CD4-positive, alpha-beta T cell (primary cell): Measurements from ENCODE around the gene NCBP2. TPM values are rescaled to one million over a fixed set of nuclear protein-coding genes. Genes with fewer than 3 reads are reported as not detected.

Experiments used
- ATAC-seq: fragments of 200-7000 bp; cut with Tn5 transposase; one replicate; pipeline ENCODE4 v1.10.0; 2022; ENCODE audit warnings: mild to moderate bottlenecking; ENCODE audit not compliant: poor library complexity
- CTCF ChIA-PET: fragments of 350-600 bp; sonication (Branson Sonifier 250); formaldehyde crosslinking; loops from one replicate; lab custom pipeline; 2021; ENCODE audit warnings: antibody characterized with exemption, inconsistent platforms; lab: Charles Lee
- POLR2A ChIA-PET: fragments of 350-600 bp; sonication (Branson Sonifier 250); formaldehyde crosslinking; loops from one replicate; lab custom pipeline; 2021; ENCODE audit warnings: antibody characterized with exemption, inconsistent platforms; lab: Charles Lee
- DNase-seq, 14 experiments: peaks; one replicate each; pipeline ENCODE4 v3.0.0-alpha.2; 2013 to 2020; ENCODE audit warnings: mixed read lengths in 2 of 14
- H3K27ac ChIP-seq, 2 donors: one replicate each; pipeline versions ENCODE4 v1.5.1 to v1.7.0; 2013; ENCODE audit warnings: low read length in 2 of 2, low read depth in 1 of 2, mild to moderate bottlenecking in 1 of 2
- H3K27me3 ChIP-seq, 2 experiments: 1 replicate in 1 of 2; 2 replicates in 1 of 2; pipeline versions ENCODE4 v1.6.1 to v1.7.0; 2013; ENCODE audit warnings: low read length in 2 of 2, control low read depth in 1 of 2, mild to moderate bottlenecking in 1 of 2, moderate library complexity in 1 of 2; ENCODE audit not compliant: insufficient read depth in 2 of 2, control insufficient read depth in 1 of 2
- H3K36me3 ChIP-seq: one replicate; pipeline ENCODE4 v1.6.1; 2013; ENCODE audit warnings: low read length, control low read depth; ENCODE audit not compliant: insufficient read depth
- H3K4me1 ChIP-seq: one replicate; pipeline ENCODE4 v1.6.1; 2013; ENCODE audit warnings: low read length, control low read depth; ENCODE audit not compliant: insufficient read depth
- H3K4me3 ChIP-seq: one replicate; pipeline ENCODE4 v1.5.1; 2013; ENCODE audit warnings: mild to moderate bottlenecking, low read length, moderate library complexity
- H3K9me3 ChIP-seq, 2 experiments: 1 replicate in 1 of 2; 2 replicates in 1 of 2; pipeline versions ENCODE4 v1.6.1 to v1.7.0; 2013; ENCODE audit warnings: low read length in 2 of 2, mild to moderate bottlenecking in 2 of 2, control low read depth in 1 of 2, moderate library complexity in 1 of 2; ENCODE audit not compliant: control insufficient read depth in 1 of 2, insufficient read depth in 1 of 2
- H3K27ac Mint-ChIP-seq: one replicate; pipeline ENCODE4 v1.8.0; 2020; ENCODE audit warnings: mixed read lengths
- H3K27me3 Mint-ChIP-seq: one replicate; pipeline ENCODE4 v1.8.0; 2021; ENCODE audit warnings: mixed read lengths
- H3K36me3 Mint-ChIP-seq: one replicate; pipeline ENCODE4 v1.8.0; 2021; ENCODE audit warnings: low read depth, mixed read lengths
- H3K4me1 Mint-ChIP-seq: one replicate; pipeline ENCODE4 v1.8.0; 2021; ENCODE audit warnings: low read depth, mixed read lengths
- H3K4me3 Mint-ChIP-seq: one replicate; pipeline ENCODE4 v1.8.0; 2020; ENCODE audit warnings: mild to moderate bottlenecking, mixed read lengths
- H3K9me3 Mint-ChIP-seq: one replicate; pipeline ENCODE4 v1.8.0; 2020; ENCODE audit warnings: mixed read lengths
- CTCF ChIP-seq: fragments of 200-600 bp; IDR thresholded peaks from one replicate; pipeline ENCODE4 v1.8.0; 2022; ENCODE audit warnings: antibody characterized with exemption, mild to moderate bottlenecking
- intact Hi-C, 2 experiments: fragments of 100-400 bp; cut with DNase I in 1 of 2; cut with micrococcal nuclease in 1 of 2; formaldehyde crosslinking; loops; one replicate each; pipeline versions ENCODE4 v1.15.1 to v1.9.0; 2023 to 2025; cut with DNase I, micrococcal nuclease
- total RNA-seq, 174 experiments: library from RNA in 2 of 174; stranded (reverse) in 2 of 174; gene quantifications; one replicate each; pipeline ENCODE4 v1.2.3 and lab custom pipeline; 2021 to 2026

NCBP2 gene
- total RNA-seq, 2 experiments from 2014 or later = 41.4 to 44.6 TPM

DNA sequence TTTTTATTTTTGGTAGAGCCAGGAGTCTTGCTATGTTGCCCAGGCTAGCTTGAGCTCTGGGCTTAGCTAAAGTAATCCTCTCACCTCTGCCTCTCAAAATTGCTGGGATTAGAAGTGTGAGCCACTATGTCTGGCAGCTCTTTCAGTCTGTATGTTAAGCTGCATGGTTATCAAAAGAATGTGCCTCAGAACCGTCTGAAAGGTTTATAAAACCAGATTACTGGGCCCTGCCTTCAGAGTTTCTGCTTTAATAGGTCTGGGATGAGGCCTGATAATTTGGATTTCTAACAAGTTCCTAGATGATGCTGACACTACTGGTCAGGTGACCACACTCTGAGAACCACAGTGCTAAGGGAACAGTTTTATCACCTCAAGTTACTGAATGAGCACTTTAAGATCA lies 40.0 kb downstream of the NCBP2 start:
- intact Hi-C loops = no loop called here

DNA sequence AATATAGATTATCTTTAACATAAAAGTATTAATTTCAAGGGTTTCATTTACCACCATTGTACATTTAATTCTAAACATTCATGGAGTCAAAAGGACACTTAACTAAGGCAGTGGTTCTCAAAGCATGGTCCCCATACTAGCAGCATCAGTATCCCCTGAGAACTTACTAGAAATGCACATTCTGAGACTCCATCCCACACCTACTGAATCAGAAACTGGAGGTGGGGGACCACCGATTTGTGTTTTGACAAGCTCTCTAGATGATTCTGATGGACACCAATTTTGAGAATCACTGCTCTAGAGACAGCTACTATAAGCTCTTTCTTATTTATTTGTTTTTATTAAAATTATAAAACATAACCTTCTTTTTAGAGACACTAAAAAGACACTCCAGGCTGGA lies 40.6 kb downstream of the NCBP2 start:
- CTCF ChIA-PET = no interaction called here
- no peak overlapping the region for H3K4me3 Mint-ChIP-seq
- POLR2A ChIA-PET = no interaction called here

More for the DNA sequence above, 40.0 kb downstream of the NCBP2 start:
- Mint-ChIP-seq H3K9me3 (no peaks in the 10 kb centered on the region), H3K36me3 (peaks cover 84% of the 10 kb centered on the region), H3K27me3 (no peaks in the 10 kb centered on the region), H3K4me3 (no peak overlapping the region), H3K4me1 (peaks cover 4% of the 10 kb centered on the region), H3K27ac (no peak overlapping the region)
- Histone ChIP-seq H3K4me3 (no peak overlapping the region), H3K4me1 (no peaks in the 10 kb centered on the region), H3K9me3 (peaks cover 0 to 4% of the 10 kb centered on the region in 2 experiments), H3K27ac (no peak overlapping the region), H3K27me3 (no peaks in the 10 kb centered on the region), H3K36me3 (peaks cover 67% of the 10 kb centered on the region)
- CTCF ChIA-PET = no interaction called here
- ATAC-seq (no peak), DNase-seq (no peak)
- POLR2A ChIA-PET = no interaction called here
- no peak for TF ChIP-seq CTCF

DNA sequence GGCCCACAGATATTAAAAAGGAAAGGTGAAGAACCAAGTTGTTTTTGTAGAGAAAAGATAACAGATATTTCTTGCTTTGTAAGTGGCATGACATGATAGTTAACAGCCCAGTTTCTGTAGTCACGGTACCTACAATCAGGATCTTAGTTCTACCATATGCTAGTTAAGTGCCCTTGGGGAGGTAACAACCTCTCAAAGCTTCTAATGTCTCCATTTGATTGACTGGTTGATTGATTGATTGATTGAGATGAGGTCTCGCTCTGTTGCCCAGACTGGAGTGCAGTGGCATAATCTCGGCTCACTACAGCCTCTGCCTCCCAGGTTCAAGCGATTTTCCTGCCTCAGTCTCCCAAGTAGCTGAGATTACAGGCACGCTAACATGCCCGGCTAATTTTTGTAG lies 46.1 kb downstream of the NCBP2 start:
- Histone ChIP-seq H3K4me1 (no peaks in the 10 kb centered on the region), H3K9me3 (peaks cover 0 to 4% of the 10 kb centered on the region in 2 experiments), H3K36me3 (peaks cover 22% of the 10 kb centered on the region), H3K4me3 (no peak overlapping the region), H3K27ac (no peak overlapping the region), H3K27me3 (no peaks in the 10 kb centered on the region)
- CTCF ChIA-PET = no interaction called here
- no peak for TF ChIP-seq CTCF
- no peaks in the 10 kb centered on the region for H3K9me3 Mint-ChIP-seq
- peaks cover 19% of the 10 kb centered on the region for H3K4me1 Mint-ChIP-seq
- no peaks in the 10 kb centered on the region for H3K27me3 Mint-ChIP-seq
- no peak for ATAC-seq
- intact Hi-C loops = no loop called here
- peaks cover 58% of the 10 kb centered on the region for H3K36me3 Mint-ChIP-seq
- DNase-seq = no peak
- H3K4me3 Mint-ChIP-seq = no peak overlapping the region
- no peak overlapping the region for H3K27ac Mint-ChIP-seq
- POLR2A ChIA-PET = no interaction called here

More for the DNA sequence above, 40.6 kb downstream of the NCBP2 start:
- no peaks in the 10 kb centered on the region for H3K27me3 ChIP-seq
- peaks cover 82% of the 10 kb centered on the region for H3K36me3 Mint-ChIP-seq
- intact Hi-C loops = no loop called here
- no peaks in the 10 kb centered on the region for H3K27me3 Mint-ChIP-seq
- TF ChIP-seq CTCF = no peak
- DNase-seq = no peak
- H3K4me3 ChIP-seq = no peak overlapping the region
- H3K9me3 Mint-ChIP-seq = no peaks in the 10 kb centered on the region
- H3K4me1 ChIP-seq = no peaks in the 10 kb centered on the region
- H3K4me1 Mint-ChIP-seq = peaks cover 9% of the 10 kb centered on the region
- peaks cover 0 to 4% of the 10 kb centered on the region in 2 experiments for H3K9me3 ChIP-seq
- H3K27ac ChIP-seq = no peak overlapping the region
- H3K27ac Mint-ChIP-seq = no peak overlapping the region
- H3K36me3 ChIP-seq = peaks cover 66% of the 10 kb centered on the region
- no peak for ATAC-seq
